ENCODE results near the gene TPM2. TPM values are rescaled to one million over a fixed set of nuclear protein-coding genes. Genes with fewer than 3 reads are reported as not detected.

Gene TPM2
- total and polyA plus RNA-seq, 2 donors (not counting 1 experiment from before 2014, with no cell fraction given), result 2.4 to 6.3 TPM

DNA sequence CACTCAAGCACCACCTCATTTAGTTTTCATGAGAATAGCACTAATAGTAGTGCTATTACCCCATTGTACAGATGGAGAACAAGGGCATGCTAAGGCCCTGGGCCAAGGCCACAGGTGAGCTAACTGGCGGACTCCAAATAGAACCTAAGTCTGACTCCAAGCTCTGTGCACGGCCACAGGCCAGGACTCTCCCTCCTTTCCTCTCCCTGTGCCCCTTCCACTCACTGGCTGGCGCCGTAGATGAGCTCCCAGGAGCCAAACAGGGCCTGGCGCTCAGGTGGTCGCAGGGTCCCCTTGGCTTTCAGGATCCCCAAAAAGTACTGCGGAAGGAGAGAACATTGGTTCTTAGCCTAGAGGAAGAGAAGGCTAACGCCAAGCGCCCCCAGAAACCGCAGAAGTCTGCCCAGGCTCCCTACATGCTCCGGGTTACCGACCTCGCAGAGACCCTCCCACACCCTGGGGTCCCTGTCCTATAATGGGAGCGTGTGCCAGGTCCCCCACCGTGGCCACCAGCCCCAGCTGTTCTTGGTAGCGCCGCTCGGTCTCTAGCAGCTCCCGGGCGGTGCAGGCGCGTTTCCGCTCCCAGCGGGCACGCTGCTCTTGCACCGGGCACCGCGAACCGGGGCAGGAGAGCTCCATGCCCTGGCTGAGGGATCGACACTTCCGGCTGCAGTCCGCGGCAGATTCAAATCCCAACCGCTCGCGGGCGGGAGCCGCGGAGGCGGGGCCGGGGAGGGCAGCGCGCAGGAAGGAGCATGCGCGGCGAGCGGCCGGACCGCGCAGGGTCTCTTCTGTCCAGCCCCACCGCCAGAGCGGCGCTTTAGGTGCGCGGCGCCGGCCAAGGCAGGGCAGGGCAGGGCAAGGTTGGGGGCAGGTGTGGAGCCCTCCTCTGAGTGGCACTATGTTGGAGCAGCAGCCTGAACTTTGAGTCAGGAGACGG lies 24.9 kb downstream of the TPM2 start, which contains the start of gene ARHGEF39:
ARHGEF39 (minus strand) TSS at position 665 of the 940 bp plus-strand sequence; CDS start at position 639, 26 bp downstream.
- ChIA-PET CTCF (interaction anchor here (0.7 to 15.0 kb wide), 16 partner anchors 9 to 471 kb away, joined by 3 to 268 read pairs (median 4); partner anchors contain the start of genes CD72, CREB3, GBA2 and GLIPR2), POLR2A (interaction anchor here (0.7 to 1.8 kb wide), 5 partner anchors 17 to 52 kb away, joined by 3 to 6 read pairs (median 5); no protein-coding TSS in a partner anchor)
- H3K27me3 Mint-ChIP-seq, result no peaks in the 10 kb centered on the region
- Histone ChIP-seq H2AFZ (ENCODE audit: insufficient read depth, low read depth, low read length, poor library complexity, severe bottlenecking) (peak within 1 kb of the TSS; percentile 83), H3K27me3 (replicated peaks in 1 of 4; ENCODE audit: control extremely low read depth in 1 of 4, control insufficient read depth in 3 of 4, insufficient read depth in 4 of 4, low read length in 3 of 4) (no peaks in the 10 kb centered on the region), H3K9me3 (ENCODE audit: control extremely low read depth in 1 of 3, control insufficient read depth in 2 of 3, insufficient read depth in 1 of 3, low read length in 2 of 3) (no peaks in the 10 kb centered on the region), H3K4me1 (ENCODE audit: control insufficient read depth in 2 of 2, insufficient read depth in 2 of 2, low read length in 2 of 2) (peaks cover 38 to 57% of the 10 kb centered on the region in 2 donors), H3K79me2 (ENCODE audit: control insufficient read depth, insufficient read depth, low read length) (peaks cover 12% of the 10 kb centered on the region), H3K36me3 (replicated peaks in 1 of 2; ENCODE audit: control extremely low read depth in 1 of 2, control insufficient read depth in 1 of 2, extremely low read depth in 1 of 2, insufficient read depth in 2 of 2, low read length in 1 of 2) (peaks cover 0 to 14% of the 10 kb centered on the region in 2 experiments), H3K4me2 (replicated peaks; ENCODE audit: low read depth, low read length, poor library complexity, severe bottlenecking) (peak within 1 kb of the TSS; percentile 85), H3K4me3 (ENCODE audit: control extremely low read depth in 1 of 5, extremely low read depth in 1 of 5, insufficient read depth in 1 of 5, low read depth in 2 of 5, low read length in 4 of 5) (peak within 1 kb of the TSS; percentile 50 to 78 (median 60)), H3K27ac (ENCODE audit: low read length in 2 of 2) (peak within 1 kb of the TSS in 1 of 2 donors; percentile 2), H3K9ac (ENCODE audit: low read length) (peak within 1 kb of the TSS; percentile 71), H4K20me1 (ENCODE audit: control insufficient read depth, insufficient read depth, low read length, poor library complexity, severe bottlenecking) (no peaks in the 10 kb centered on the region)
- no peak for TF ChIP-seq EZH2 (IDR thresholded peaks at IDR 0.05; ENCODE audit: borderline replicate concordance, insufficient read depth, low read depth, low read length, poor library complexity, severe bottlenecking)
- intact Hi-C loops (cut with micrococcal nuclease), result no loop called here
- 8% methylated on average over 57 of the region's 58 CpGs for WGBS (ENCODE audit: insufficient coverage)
- ATAC-seq (ENCODE audit: low read depth), result peak; percentile 78
- DNase-seq, result peak; percentile 62
- H3K9me3 Mint-ChIP-seq (ENCODE audit: insufficient read depth), result no peaks in the 10 kb centered on the region
- peak within 1 kb of the TSS; percentile 88 for H3K4me3 Mint-ChIP-seq
- H3K4me1 Mint-ChIP-seq, result peaks cover 61% of the 10 kb centered on the region
- H3K27ac Mint-ChIP-seq, result peak within 1 kb of the TSS; percentile 55

DNA sequence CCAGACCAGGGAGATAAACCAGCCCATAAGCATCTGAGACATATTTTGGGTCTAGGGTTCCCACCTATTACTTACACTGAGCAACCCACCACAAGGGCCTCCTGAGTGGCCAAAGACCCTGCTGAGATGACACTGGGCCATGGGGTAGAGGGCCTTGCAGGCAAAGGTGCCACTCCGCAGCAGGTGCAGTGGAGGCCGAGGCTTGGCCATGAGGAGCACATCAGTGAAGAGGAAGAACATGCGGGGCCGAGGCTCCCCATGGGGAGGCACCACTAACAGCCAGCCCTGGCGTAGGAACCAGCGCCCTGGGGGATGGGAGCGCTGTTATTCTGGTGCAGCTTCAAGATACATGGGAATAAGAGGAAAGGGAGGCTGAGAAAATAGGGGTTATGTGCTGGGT lies 27.3 kb downstream of the TPM2 start:
- Histone ChIP-seq H3K79me2 (ENCODE audit: control insufficient read depth, insufficient read depth, low read length) (peaks cover 22% of the 10 kb centered on the region), H3K4me1 (ENCODE audit: control insufficient read depth in 2 of 2, insufficient read depth in 2 of 2, low read length in 2 of 2) (peaks cover 48 to 75% of the 10 kb centered on the region in 2 donors), H3K27me3 (replicated peaks in 1 of 4; ENCODE audit: control extremely low read depth in 1 of 4, control insufficient read depth in 3 of 4, insufficient read depth in 4 of 4, low read length in 3 of 4) (no peaks in the 10 kb centered on the region), H3K4me3 (ENCODE audit: control extremely low read depth in 1 of 5, extremely low read depth in 1 of 5, insufficient read depth in 1 of 5, low read depth in 2 of 5, low read length in 4 of 5) (no peak overlapping the region), H3K4me2 (replicated peaks; ENCODE audit: low read depth, low read length, poor library complexity, severe bottlenecking) (peak overlapping the region; percentile 47), H4K20me1 (ENCODE audit: control insufficient read depth, insufficient read depth, low read length, poor library complexity, severe bottlenecking) (no peaks in the 10 kb centered on the region), H3K27ac (ENCODE audit: low read length in 2 of 2) (peak overlapping the region; percentile 27 to 69), H3K36me3 (replicated peaks in 1 of 2; ENCODE audit: control extremely low read depth in 1 of 2, control insufficient read depth in 1 of 2, extremely low read depth in 1 of 2, insufficient read depth in 2 of 2, low read length in 1 of 2) (peaks cover 0 to 14% of the 10 kb centered on the region in 2 experiments), H2AFZ (ENCODE audit: insufficient read depth, low read depth, low read length, poor library complexity, severe bottlenecking) (no peak overlapping the region), H3K9me3 (ENCODE audit: control extremely low read depth in 1 of 3, control insufficient read depth in 2 of 3, insufficient read depth in 1 of 3, low read length in 2 of 3) (peaks cover 0 to 3% (median 0%) of the 10 kb centered on the region in 3 donors), H3K9ac (ENCODE audit: low read length) (no peak overlapping the region)
- intact Hi-C loops (cut with micrococcal nuclease), result no loop called here
- CTCF ChIA-PET, result interaction anchor here (1.3 to 15.0 kb wide), 7 partner anchors 11 to 220 kb away, joined by 3 to 268 read pairs (median 6); partner anchors contain the start of genes CA9, CD72 and SIT1
- Mint-ChIP-seq H3K27ac (peak overlapping the region; percentile 88), H3K4me3 (no peak overlapping the region), H3K4me1 (peaks cover 76% of the 10 kb centered on the region), H3K27me3 (no peaks in the 10 kb centered on the region), H3K9me3 (ENCODE audit: insufficient read depth) (no peaks in the 10 kb centered on the region)
- TF ChIP-seq EZH2 (IDR thresholded peaks at IDR 0.05; ENCODE audit: borderline replicate concordance, insufficient read depth, low read depth, low read length, poor library complexity, severe bottlenecking), result no peak
- TF ChIP-seq, protein P1, sequence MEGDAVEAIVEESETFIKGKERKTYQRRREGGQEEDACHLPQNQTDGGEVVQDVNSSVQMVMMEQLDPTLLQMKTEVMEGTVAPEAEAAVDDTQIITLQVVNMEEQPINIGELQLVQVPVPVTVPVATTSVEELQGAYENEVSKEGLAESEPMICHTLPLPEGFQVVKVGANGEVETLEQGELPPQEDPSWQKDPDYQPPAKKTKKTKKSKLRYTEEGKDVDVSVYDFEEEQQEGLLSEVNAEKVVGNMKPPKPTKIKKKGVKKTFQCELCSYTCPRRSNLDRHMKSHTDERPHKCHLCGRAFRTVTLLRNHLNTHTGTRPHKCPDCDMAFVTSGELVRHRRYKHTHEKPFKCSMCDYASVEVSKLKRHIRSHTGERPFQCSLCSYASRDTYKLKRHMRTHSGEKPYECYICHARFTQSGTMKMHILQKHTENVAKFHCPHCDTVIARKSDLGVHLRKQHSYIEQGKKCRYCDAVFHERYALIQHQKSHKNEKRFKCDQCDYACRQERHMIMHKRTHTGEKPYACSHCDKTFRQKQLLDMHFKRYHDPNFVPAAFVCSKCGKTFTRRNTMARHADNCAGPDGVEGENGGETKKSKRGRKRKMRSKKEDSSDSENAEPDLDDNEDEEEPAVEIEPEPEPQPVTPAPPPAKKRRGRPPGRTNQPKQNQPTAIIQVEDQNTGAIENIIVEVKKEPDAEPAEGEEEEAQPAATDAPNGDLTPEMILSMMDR (IDR thresholded peaks at IDR 0.05), result no peak
- no peak for ATAC-seq (ENCODE audit: low read depth)
- no peak for DNase-seq
- POLR2A ChIA-PET, result interaction anchor here (0.9 kb wide), 1 partner anchor 28 kb away, joined by 3 read pairs; no protein-coding TSS in a partner anchor
- 78% methylated on average over 7 of the region's 7 CpGs for WGBS (ENCODE audit: insufficient coverage)
